Right lobe of liver (tissue), 4 donors: ENCODE data around the gene SCRN3.

Source experiments
- CTCF ChIP-seq, 4 donors: fragments of 200-600 bp in 3 of 4; fragments of 450-650 bp in 1 of 4; IDR thresholded peaks; one replicate each; pipeline versions ENCODE4 v1.5.1 to v1.8.0; 2016 to 2022; ENCODE audit warnings: antibody characterized with exemption in 4 of 4, mild to moderate bottlenecking in 2 of 4
- POLR2A ChIP-seq: fragments of 450-650 bp; IDR thresholded peaks from one replicate; pipeline ENCODE4 v1.6.1; 2017; ENCODE audit warnings: antibody characterized with exemption, mild to moderate bottlenecking
- donor health status: DM: no; HTN: no; CAD: no.
- donor health status: DM: no; HTN: no; CAD: no.
- donor health status: DM: no; HTN: yes; CAD: no.

GRCh38 chr2:174376967-174377366, 18.6 kb upstream of the SCRN3 start:
- TF ChIP-seq CTCF (IDR thresholded peaks at IDR 0.05) = no peak
- TF ChIP-seq POLR2A = no peak
